Stimulated activated CD4-positive, alpha-beta T cell treated with anti-CD3 and anti-CD28 coated beads, Interleukin-2, amount 100 ng/mL, for 4 hours (primary cell): Measurements from ENCODE around the gene TUBB8B.
"Not testable (repeated sequence)": the region's sequence is repeated elsewhere in the genome, so short reads cannot be mapped to it uniquely, and the experiment has no call there.

ENCODE experiments used
- DNase-seq: peaks from one replicate; pipeline ENCODE4 v3.0.0-alpha.2; 2020; ENCODE audit warnings: low read depth

The TUBB8B gene

DNA sequence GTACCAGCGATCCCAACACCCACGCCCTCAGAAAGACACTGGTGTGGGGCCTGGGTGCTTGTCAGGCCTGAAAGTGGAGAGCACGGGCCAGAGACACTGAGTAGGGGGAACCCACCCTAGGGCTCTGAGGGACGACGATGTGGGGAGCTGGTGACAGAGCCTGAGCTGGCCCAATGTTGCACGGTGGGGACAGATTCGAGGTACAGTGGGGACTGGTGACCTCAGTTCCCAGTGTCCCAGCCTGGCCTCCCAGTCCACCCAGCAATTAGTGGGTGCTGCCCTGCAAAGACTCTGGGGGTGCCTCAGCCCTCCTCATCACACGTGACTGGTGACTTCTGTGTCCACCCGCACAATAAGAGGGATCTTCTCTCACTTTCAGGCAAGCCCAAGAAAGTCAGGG is 36.6 kb downstream of the TUBB8B start:
- DNase-seq, result not testable (repeated sequence)

DNA sequence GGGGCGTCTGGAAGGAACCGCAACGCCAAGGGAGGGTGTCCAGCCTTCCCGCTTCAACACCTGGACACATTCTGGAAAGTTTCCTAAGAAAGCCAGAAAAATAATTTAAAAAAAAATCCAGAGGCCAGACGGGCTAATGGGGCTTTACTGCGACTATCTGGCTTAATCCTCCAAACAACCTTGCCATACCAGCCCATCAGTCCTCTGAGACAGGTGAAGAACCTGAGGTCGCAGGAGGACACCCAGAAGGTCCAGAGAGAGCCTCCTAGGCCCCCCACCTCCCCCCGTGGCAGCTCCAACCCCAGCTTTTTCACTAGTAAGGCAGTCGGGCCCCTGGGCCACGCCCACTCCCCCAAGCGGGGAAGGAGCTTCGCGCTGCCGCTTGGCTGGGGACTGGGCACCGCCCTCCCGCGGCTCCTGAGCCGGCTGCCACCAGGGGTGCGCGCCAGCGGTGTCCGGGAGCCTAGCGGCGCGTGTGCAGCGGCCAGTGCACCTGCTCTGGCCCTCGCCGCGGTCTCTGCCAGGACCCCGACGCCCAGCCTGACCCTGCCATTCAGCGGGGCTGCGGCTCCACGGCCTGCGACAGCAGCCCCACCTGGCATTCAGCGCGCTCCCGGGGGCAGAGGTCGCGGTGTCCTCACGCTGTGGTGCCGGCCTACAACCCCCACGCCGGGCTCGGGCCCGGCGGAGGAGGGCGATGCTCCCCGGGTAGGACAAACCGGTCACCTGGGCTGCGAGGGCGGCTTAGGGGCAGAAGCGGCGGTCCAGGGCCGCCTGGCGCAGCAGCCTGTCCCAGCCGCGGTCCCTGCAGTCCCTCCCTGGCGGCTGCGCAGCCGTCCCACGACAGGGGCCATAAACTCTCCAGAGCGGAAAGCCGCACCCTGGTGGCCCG is 37.8 kb downstream of the TUBB8B start:
- not testable (repeated sequence) for DNase-seq

DNA sequence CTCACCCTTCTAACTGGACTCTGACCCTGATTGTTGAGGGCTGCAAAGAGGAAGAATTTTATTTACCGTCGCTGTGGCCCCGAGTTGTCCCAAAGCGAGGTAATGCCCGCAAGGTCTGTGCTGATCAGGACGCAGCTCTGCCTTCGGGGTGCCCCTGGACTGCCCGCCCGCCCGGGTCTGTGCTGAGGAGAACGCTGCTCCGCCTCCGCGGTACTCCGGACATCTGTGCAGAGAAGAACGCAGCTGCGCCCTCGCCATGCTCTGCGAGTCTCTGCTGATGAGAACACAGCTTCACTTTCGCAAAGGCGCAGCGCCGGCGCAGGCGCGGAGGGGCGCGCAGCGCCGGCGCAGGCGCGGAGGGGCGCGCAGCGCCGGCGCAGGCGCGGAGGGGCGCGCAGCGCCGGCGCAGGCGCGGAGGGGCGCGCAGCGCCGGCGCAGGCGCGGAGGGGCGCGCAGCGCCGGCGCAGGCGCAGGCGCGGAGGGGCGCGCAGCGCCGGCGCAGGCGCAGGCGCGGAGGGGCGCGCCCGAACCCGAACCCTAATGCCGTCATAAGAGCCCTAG is 38.7 kb downstream of the TUBB8B start:
- DNase-seq, result not testable (repeated sequence)

DNA sequence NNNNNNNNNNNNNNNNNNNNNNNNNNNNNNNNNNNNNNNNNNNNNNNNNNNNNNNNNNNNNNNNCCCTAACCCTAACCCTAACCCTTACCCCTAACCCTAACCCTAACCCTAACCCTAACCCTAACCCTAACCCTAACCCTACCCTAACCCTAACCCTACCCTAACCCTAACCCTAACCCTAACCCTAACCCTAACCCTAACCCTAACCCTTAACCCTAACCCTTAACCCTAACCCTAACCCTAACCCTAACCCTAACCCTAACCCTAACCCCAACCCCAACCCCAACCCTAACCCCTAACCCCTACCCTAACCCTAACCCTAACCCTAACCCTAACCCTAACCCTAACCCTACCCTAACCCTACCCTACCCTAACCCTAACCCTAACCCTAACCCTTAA is 39.5 kb downstream of the TUBB8B start:
- DNase-seq, result not testable (repeated sequence)
